ENCODE measurements around the gene ENTPD7.

- TF ChIP-seq ZNF175 (tag by site-specific recombination; IDR thresholded peaks at IDR 0.05) (no peak), ZBTB49 (tag by site-specific recombination; IDR thresholded peaks at IDR 0.05; ENCODE audit: low read depth) (no peak), REST (tag by site-specific recombination; IDR thresholded peaks at IDR 0.05) (no peak), CTCF (tag by site-specific recombination; IDR thresholded peaks at IDR 0.05) (no peak), ZNF184 (tag by site-specific recombination; IDR thresholded peaks at IDR 0.05) (no peak), YY1 (tag by site-specific recombination; IDR thresholded peaks at IDR 0.05) (no peak), ZNF560 (tag by site-specific recombination; IDR thresholded peaks at IDR 0.05; ENCODE audit: borderline replicate concordance) (no peak), ZSCAN4 (tag by site-specific recombination; IDR thresholded peaks at IDR 0.05) (no peak), ZNF18 (tag by site-specific recombination; IDR thresholded peaks at IDR 0.05) (no peak), KLF17 (tag by site-specific recombination; IDR thresholded peaks at IDR 0.05) (no peak), ZBTB17 (tag by site-specific recombination; IDR thresholded peaks at IDR 0.05) (no peak), ZNF138 (tag by site-specific recombination; IDR thresholded peaks at IDR 0.05; ENCODE audit: borderline replicate concordance) (no peak)
Observed at GRCh38 chr10:99656199-99657064, 2.9 kb upstream of the ENTPD7 start.

Measured in HEK293 (cell line).